ENCODE measurements around the gene VWA3A. TPM values are rescaled to one million over a fixed set of nuclear protein-coding genes. Genes with fewer than 3 reads are reported as not detected.

VWA3A gene
- total and polyA plus RNA-seq, 2 of the 4 experiments (the other 2 are of a cell fraction): not detected

DNA sequence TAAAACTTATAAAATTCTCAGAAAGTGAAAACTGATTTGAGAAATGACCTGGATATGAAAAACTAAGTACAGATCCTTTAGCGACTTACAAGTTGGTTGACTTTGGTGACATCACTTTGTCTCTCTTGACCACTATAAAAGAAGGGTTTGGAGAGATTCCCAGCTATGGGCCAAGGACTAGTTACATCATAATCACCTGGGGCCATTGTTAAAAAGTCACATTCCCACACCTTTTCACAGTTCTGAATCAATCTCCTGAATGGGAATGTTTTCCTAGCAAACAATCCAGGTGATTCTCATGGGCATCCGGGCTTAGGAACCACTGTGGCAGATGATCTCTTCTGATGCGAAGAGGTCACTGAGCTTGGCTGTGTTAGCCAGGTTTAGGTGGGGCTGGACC, 620 bp upstream of the VWA3A start:
- H3K4me2 ChIP-seq (ENCODE audit: low read depth, low read length): no peak overlapping the region
- ChIA-PET CTCF (interaction anchor here (1.5 to 2.1 kb wide), 2 partner anchors 14 to 97 kb away, joined by 5 to 14 read pairs; no protein-coding TSS in a partner anchor), POLR2A (ENCODE audit: unreplicated experiment) (no interaction called here)
- no peak overlapping the region for H2BK5ac ChIP-seq (ENCODE audit: low read depth, low read length, poor library complexity, severe bottlenecking)
- no peak overlapping the region for H2AFZ ChIP-seq (replicated peaks; ENCODE audit: low read length, poor library complexity)
- peaks cover 7% of the 10 kb centered on the region for H3K4me1 ChIP-seq (ENCODE audit: control insufficient read depth, insufficient read depth, low read length)
- peaks cover 2% of the 10 kb centered on the region; the same call in 1 of the 2 replicates for H3K36me3 ChIP-seq (ENCODE audit: control insufficient read depth, insufficient read depth, low read length)
- H2AK9ac ChIP-seq (replicated peaks; ENCODE audit: low read depth, low read length, poor library complexity): no peak overlapping the region
- no peak overlapping the region for H3K14ac ChIP-seq (replicated peaks; ENCODE audit: low read depth, low read length)
- H4K20me1 ChIP-seq (ENCODE audit: insufficient read depth, low read length): no peaks in the 10 kb centered on the region
- no peak overlapping the region for H3K18ac ChIP-seq (ENCODE audit: low read depth, low read length)
- H2BK120ac ChIP-seq (ENCODE audit: low read depth, low read length): no peak overlapping the region
- 83% methylated on average over 1 of the region's 3 CpGs; no CpG with 5 or more reads in 1 of the 2 experiments for WGBS, 2 experiments (ENCODE audit: extremely low coverage in 2 of 2, insufficient read length in 1 of 2)
- in situ Hi-C loops (cut with MboI; ENCODE audit: low sequenced_read_pairs) (loop anchor here (5.0 kb wide), 1 partner anchor 91 kb away; no protein-coding TSS in a partner anchor), dilution Hi-C loops (cut with HindIII; ENCODE audit: low sequenced_read_pairs, unreplicated experiment) (no loop called here), intact Hi-C loops (cut with micrococcal nuclease) (no loop called here)
- no peak overlapping the region for H4K8ac ChIP-seq (ENCODE audit: low read depth in 2 of 2, low read length in 2 of 2)
- no TSS peak for BruUV-seq (replicated peaks)
- peaks cover 4% of the 10 kb centered on the region; the same call in 1 of the 2 replicates for H3K27me3 ChIP-seq (ENCODE audit: control insufficient read depth, insufficient read depth, low read length)
- H3K23ac ChIP-seq (ENCODE audit: low read depth, low read length): no peak overlapping the region
- H3K9me3 ChIP-seq (ENCODE audit: control insufficient read depth, insufficient read depth, low read length): no peaks in the 10 kb centered on the region
- no peak overlapping the region for H2AK5ac ChIP-seq (ENCODE audit: low read depth, low read length)
- no peak overlapping the region for H3K9ac ChIP-seq (ENCODE audit: low read depth, low read length)
- H3K9me1 ChIP-seq (ENCODE audit: insufficient read depth, low read length): no peaks in the 10 kb centered on the region; the same call in 1 of the 2 replicates
- TF ChIP-seq CEBPB (IDR thresholded peaks at IDR 0.05; ENCODE audit: low read depth, low read length): no peak
- no peak for TF ChIP-seq RFX5 (IDR thresholded peaks at IDR 0.05; ENCODE audit: low read depth, low read length)
- TF ChIP-seq POLR2A (IDR thresholded peaks at IDR 0.05; ENCODE audit: low read depth, low read length): no peak
- TF ChIP-seq FOS (IDR thresholded peaks at IDR 0.05; ENCODE audit: low read depth, low read length): no peak
- TF ChIP-seq, protein P1, sequence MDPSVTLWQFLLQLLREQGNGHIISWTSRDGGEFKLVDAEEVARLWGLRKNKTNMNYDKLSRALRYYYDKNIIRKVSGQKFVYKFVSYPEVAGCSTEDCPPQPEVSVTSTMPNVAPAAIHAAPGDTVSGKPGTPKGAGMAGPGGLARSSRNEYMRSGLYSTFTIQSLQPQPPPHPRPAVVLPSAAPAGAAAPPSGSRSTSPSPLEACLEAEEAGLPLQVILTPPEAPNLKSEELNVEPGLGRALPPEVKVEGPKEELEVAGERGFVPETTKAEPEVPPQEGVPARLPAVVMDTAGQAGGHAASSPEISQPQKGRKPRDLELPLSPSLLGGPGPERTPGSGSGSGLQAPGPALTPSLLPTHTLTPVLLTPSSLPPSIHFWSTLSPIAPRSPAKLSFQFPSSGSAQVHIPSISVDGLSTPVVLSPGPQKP (IDR thresholded peaks at IDR 0.05; ENCODE audit: borderline replicate concordance, low read depth, low read length): no peak
- no peak for TF ChIP-seq RCOR1 (IDR thresholded peaks at IDR 0.05; ENCODE audit: insufficient replicate concordance, low read length)
- TF ChIP-seq, protein P2, sequence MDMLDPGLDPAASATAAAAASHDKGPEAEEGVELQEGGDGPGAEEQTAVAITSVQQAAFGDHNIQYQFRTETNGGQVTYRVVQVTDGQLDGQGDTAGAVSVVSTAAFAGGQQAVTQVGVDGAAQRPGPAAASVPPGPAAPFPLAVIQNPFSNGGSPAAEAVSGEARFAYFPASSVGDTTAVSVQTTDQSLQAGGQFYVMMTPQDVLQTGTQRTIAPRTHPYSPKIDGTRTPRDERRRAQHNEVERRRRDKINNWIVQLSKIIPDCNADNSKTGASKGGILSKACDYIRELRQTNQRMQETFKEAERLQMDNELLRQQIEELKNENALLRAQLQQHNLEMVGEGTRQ (IDR thresholded peaks at IDR 0.05; ENCODE audit: low read depth, low read length): no peak
- no peak for TF ChIP-seq BHLHE40 (IDR thresholded peaks at IDR 0.05; ENCODE audit: low read depth, low read length)
- H3K79me1 ChIP-seq (ENCODE audit: low read depth in 1 of 2, low read length in 2 of 2): no peaks in the 10 kb centered on the region
- H3K4me3 ChIP-seq (ENCODE audit: insufficient read depth, low read depth, low read length): no peak overlapping the region
- H3K27ac ChIP-seq (ENCODE audit: insufficient read depth, low read length): no peak overlapping the region
- ATAC-seq (ENCODE audit: low read depth) (no peak), DNase-seq (no peak)
- H4K5ac ChIP-seq (ENCODE audit: low read depth, low read length): no peak overlapping the region
- no peak overlapping the region for H2BK15ac ChIP-seq (ENCODE audit: low read depth, low read length)
- H2BK20ac ChIP-seq (ENCODE audit: low read depth, low read length): no peak overlapping the region
- no peak overlapping the region for H3K4ac ChIP-seq (ENCODE audit: low read depth, low read length)
- H3K56ac ChIP-seq (ENCODE audit: extremely low read depth, insufficient read depth, low read length): no peak overlapping the region
- H4K91ac ChIP-seq (ENCODE audit: insufficient read depth, low read depth, low read length): no peak overlapping the region

Data from IMR-90 (cell line).